GM15510 (cell line): ENCODE data around the gene CAPN8.

Experiments
- POLR2A ChIP-seq: IDR thresholded peaks from 3 replicates; pipeline ENCODE4 v1.6.1; 2011; ENCODE audit warnings: borderline replicate concordance; ENCODE audit not compliant: insufficient read length; ENCODE audit errors: extremely low read depth

CAPN8 gene

GRCh38 chr1:223706077-223706973, 40.8 kb upstream of the CAPN8 start:
- no peak for TF ChIP-seq POLR2A

- TF ChIP-seq POLR2A: no peak
Measured at GRCh38 chr1:223704921-223705878, 39.7 kb upstream of the CAPN8 start.

DNA sequence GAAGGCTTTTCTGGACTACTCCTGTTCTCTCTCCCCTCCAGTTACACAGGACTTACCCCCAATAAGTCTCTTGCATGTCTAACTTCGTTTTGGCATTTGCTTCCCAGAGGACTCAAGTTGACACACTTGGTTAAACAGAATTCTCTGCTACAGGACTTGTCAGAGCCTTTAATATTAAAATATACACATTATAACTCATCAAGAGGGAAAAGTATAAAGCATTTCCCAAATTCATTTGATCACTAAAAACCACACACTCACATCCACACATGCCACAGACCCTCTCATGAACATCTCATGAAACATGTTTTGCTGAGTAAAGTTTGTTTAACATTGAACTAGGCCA, 38.1 kb upstream of the CAPN8 start:
- TF ChIP-seq POLR2A: no peak

GRCh38 chr1:223702735-223703667, 37.5 kb upstream of the CAPN8 start:
- no peak for TF ChIP-seq POLR2A

GRCh38 chr1:223700942-223701637, 35.6 kb upstream of the CAPN8 start:
- TF ChIP-seq POLR2A: no peak

GRCh38 chr1:223700388-223700918, 35.0 kb upstream of the CAPN8 start:
- TF ChIP-seq POLR2A: no peak

DNA sequence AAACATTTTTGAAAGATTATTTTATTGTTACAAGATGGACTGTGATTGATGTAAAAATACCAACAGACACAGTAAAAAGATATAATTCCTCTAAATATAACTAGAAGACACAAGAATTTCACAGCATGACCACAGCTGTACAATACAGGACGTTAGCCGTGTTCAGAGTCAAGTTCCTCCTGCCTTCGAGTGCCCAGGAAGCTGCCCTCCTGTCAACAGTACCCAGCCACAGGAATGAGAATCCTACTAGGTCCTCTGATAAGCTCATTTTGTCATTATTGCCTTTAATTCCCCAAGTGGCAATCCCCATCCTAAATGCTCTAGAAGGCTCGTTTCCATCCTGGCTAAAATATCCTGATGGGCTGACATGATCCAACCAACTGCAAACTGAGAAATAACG, 30.4 kb upstream of the CAPN8 start:
- TF ChIP-seq POLR2A: no peak

- TF ChIP-seq POLR2A: no peak
Measured at GRCh38 chr1:223695014-223695548, 29.6 kb upstream of the CAPN8 start.

DNA sequence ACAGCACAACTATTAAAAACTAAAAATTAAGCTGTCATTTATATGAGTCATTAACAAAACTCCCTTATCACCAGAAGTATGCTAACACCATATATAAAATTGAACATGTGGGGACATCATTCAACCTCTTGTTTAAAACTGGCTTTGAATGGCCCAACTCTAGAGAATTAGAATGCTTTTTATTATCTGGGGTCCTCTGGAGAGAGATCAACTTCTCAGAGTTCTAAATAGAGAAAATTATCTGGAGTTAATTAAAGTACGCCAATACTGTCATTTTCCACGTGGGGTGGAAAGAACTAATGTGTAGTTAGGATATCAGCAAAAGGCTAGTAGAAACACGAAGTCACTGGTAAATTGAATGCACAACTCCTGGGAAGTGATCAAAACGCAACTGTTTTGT, 25.6 kb upstream of the CAPN8 start:
- TF ChIP-seq POLR2A: no peak

DNA sequence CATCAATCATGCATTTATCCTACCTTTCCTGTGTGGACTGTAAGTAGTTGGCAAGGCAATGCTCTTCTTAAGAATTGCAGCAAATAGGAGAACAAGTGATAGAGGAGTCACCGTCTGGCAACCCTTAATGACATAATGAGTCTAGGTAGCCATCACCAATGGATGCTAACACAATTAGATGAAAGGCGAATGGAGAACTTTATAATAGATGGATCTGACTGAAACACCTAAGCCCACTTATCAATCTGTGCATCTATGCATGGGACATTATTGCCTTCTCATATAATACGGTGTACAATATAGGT, 18.9 kb upstream of the CAPN8 start:
- no peak for TF ChIP-seq POLR2A

- TF ChIP-seq POLR2A: no peak
Measured at GRCh38 chr1:223683586-223684487, 18.3 kb upstream of the CAPN8 start.

DNA sequence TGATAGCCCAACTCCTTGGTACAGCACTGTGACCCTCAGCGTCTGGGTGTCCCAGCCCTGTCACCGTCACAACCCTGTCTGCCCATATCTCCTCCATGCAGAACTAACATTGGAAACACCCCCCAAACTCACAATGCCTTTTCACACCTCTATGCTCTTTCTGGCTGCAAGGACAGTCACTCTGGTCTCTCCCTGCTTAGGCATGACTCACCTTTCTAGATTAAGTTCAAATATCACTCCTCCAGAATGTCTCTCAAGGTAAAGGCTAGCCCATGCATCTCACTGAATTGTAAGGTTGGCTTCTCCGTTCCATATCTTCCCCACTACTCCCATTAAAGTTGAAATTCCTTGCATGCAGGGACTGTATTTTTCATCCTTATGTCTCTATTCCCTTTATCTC, 17.0 kb upstream of the CAPN8 start:
- no peak for TF ChIP-seq POLR2A

- no peak for TF ChIP-seq POLR2A
Measured at GRCh38 chr1:223680188-223680587, 14.7 kb upstream of the CAPN8 start.

GRCh38 chr1:223678841-223679240, 13.3 kb upstream of the CAPN8 start:
- TF ChIP-seq POLR2A: no peak
